HG02642 (cell line): ENCODE measurements around the gene NUDT3.
"Not testable (repeated sequence)": the region's sequence is repeated elsewhere in the genome, so short reads cannot be mapped to it uniquely, and the experiment has no call there.

Experiments used
- ATAC-seq: cut with Tn5 transposase; IDR thresholded peaks from one replicate; pipeline ENCODE4 v1.9.1; 2021; ENCODE audit warnings: mild to moderate bottlenecking; ENCODE audit not compliant: unreplicated experiment, poor library complexity

The NUDT3 gene

DNA sequence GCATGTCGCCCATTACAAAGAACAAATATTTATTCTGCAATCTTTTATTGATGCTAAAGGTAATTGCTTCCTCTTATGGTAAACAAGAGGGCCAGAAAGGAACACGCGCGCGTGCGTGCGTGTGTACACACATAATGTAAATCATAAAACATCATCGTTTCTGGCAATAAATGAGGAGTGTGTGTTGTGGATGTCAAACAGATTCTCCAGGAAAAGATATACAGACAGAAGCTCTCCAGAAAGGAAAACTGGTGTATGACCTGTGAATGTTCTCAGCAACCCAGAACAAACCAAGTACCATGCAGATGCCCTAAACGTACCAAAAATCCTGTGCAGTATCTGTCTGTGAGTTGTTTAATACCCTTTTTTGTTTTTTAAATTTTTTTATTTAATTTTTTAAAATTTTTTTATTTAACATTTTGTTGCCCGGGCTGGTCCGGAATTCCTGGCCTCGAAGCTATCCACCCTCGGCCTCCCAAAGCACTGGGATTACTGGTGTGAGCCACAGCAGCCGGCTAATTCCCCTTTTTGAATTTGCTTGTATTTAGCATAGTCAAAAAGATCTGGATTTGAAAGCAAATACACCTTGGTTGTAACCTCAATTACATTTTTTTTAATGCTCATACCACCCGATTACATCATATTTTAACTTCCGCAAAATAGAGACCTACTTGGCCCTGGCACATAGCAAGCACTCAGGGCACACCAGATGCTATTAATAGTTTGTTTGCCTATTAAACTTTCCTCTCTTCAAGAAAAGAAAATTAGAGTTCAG, 909 bp upstream of the NUDT3 start:
- no peak for ATAC-seq

DNA sequence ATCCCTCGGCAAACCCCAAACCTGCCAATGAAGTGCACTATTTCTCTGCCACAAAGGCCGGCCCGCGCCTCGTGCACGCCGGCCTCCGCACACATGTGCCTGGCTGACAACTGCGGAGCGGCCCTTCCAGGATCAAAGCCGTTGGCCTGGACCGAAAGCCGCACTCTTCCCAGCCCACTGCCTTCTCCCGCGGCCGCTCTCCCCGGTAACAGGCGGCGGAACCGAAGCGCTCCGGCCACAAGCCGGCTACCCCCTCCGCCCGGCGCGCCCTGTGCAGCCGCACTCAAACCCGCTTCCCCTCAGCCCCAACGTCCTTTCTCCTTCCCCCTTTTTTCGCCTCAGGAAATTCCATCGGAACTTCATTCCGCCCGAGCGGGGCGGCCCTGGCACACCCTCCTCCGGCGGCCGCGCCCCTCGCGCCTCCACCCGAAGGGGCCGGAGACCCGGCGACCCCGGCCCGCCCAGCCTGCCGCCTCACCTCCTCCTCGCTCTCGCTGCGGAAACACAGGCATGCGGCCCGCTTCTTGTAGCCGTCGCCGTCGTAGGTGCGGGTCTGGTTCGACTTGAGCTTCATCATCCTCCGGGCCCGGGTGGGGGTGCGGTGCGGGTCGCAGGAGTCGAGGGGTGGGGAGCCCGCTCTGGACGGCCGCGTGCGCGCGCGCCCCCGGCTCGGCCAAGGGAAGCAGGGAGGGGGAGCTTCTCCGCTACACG, 528 bp downstream of the NUDT3 start:
- ATAC-seq, result peak; percentile 28

DNA sequence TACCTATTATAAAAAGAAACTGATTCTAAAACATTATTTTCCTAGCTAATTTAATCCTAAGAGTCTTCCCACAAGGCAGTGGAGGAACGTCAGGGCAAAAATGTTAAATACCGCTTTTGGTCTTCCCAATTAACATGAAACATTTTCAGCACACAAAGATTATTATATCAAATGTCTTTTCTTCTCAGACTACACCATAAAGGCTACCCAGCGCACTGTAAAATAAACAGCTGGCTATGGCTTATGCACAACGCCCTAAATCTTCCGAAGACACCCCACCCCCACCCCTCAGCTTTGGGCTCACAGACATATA, 1.0 kb downstream of the NUDT3 start:
- ATAC-seq, result no peak

DNA sequence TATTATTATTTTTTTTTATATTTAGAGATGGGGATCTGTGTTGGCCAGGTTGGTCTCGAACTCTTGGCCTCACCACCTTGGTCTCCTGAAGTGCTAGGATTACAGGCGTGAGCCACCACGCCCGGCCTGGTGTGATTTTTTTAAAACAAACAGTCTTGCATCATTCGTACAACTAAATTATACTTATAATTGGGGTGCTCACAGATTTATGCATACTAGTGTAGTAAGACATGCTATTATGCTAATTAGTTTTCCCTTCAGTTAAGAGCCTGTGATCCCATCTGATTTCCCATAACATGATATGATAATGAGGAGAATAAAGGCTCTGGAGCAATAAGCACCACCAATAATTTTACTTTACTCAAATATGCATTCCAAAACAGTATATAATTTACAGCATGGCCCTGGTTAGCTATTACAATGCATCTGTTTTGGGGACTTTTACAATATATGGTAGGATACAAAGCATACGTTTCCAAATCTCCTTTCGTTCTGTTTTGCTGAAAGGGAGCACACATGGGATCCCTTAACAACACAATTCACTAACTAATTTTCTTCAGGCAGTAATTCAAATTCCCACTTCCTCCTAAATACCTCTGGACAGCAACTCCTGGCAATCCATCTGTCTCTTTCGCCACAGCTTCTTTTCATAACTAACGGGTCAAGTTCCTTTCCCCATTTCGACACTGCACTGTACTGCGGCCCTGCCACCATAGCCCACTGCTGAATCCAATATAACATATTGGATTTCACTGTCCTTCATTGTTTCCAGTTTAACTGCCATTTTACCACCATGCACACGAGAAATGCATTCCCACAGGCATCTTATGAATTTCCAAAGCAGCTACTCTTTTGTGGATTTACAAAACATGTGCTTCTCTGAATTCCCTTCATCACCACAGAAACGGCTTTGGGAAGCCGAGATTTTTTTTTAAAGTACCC, 1.7 kb downstream of the NUDT3 start:
- no peak for ATAC-seq

DNA sequence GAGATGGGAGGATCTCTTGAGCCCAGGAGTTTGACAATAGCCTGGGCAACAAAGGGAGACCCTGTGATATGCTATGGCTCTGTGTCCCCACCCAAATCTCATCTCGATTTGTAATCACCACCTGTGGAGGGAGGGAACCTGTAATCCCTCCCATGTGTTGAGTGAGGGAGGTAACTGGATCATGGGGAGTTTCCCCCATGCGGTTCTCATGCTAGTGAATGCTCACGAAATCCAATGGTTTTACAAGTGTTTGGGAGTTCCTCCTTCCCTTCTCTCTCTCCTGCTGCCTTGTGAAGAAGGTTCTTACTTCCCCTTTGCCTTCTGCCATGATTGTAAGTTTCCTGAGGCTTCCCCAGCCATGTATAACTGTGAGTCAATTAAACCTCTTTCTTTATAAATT, 3.4 kb downstream of the NUDT3 start:
- no peak for ATAC-seq

DNA sequence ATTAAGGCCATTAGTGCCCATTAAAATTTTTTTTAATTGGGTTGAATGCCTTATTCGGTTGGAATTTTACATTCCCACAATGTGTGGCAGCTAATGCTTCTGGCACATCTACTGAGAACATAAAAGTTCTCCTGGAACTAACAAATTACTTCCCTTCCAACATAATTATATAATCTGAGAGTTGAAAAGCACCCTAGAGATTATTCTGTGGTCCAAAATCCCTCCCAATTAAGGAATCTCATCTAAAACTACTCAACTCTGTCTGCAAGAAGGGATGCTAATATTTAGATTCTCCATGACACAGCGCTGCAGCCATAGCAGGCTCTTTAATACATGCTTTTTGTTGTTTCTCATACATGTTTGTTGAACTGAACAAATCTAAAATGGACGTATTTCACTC, 4.0 kb downstream of the NUDT3 start:
- no peak for ATAC-seq

DNA sequence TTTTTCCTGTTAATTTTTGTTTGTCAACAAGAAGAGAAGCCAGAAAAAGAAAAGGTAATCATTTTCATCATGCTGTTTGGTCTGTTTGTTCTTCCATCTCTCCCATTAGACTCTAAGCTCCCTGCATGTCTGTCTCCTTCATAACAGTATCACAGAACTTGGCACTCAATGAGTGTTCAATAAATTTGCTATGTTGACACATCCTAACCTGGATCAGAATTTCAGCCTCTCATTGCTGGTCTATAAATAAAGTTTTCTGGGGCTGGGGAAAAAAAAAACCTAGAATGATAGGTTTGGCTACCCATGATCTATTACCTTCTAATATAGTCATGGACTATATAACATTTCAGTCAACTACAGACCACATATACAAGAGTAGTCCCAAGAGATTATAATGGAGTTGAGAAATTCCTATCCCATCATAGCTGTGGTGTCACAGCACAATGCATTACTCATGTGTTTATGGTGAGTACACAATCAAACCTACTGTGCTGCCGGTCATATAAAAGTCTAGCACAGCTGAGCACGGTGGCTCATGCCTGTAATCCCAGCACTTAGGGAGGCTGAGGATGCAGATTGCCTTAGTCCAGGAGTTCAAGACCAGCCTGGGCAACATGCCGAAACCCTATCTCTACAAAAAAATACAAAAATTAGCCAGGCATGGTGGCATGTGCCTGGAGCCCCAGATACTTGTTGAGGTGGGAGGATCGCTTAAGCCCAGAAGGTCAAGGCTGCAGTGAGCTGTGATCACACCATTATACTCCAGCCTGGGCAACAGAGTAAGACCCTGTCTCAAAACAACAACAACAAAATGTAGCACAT, 5.9 kb downstream of the NUDT3 start:
- no peak for ATAC-seq

DNA sequence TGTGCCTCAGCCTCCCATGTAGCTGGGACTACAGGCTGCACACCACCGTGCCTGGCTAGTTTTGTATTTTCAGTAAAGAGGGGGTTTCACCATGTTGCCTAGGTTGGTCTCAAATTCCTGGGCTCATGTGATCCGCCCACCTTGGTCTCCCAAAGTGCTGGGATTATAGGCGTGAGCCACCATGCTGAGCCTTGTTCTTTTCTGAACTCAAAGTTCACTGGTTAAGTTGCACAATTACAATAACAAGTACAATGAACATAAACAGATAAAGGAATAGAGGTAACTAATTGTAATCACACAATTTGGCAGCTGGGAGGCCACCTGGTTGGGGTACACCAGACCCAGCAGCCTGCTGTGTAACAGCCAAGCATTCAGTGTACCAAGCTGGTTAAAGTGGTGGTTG, 6.7 kb downstream of the NUDT3 start:
- no peak for ATAC-seq

DNA sequence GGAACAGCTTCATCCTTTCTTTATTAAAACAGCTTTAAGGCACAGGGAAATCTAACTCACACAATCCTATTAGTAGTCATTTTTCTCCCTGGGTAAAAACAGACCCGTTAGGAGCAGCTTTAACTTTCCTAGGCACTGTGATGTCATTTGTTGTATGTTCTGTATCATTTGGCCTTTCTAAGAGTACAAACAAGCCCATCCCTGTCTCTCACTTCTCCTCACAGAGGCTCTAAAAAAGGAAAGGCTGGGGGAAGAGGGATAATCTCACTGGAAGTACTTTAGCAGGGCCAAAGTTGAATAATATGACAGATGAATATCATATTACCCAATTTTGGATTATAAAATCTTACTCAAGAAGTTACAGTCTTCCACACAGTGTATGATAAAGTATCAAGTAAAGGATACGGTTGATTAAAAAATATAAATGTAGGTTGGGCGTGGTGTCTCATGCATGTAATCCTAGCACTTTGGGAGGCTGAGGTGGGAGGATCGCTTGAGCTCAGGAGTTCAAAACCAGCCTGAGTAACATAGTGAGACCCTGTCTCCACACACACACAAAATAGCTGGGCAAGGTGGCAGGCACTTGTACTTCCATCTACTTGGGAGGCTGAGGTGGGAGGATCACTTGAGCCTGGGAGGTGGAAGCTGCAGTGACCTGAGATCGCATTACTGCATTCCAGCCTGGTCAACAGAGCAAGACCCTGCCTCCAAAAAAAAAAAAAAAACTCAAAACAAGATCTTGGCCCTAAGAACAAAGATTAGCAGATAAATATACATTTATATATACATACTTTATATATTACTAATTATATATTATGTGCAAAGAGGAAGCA, 7.9 kb downstream of the NUDT3 start:
- no peak for ATAC-seq

DNA sequence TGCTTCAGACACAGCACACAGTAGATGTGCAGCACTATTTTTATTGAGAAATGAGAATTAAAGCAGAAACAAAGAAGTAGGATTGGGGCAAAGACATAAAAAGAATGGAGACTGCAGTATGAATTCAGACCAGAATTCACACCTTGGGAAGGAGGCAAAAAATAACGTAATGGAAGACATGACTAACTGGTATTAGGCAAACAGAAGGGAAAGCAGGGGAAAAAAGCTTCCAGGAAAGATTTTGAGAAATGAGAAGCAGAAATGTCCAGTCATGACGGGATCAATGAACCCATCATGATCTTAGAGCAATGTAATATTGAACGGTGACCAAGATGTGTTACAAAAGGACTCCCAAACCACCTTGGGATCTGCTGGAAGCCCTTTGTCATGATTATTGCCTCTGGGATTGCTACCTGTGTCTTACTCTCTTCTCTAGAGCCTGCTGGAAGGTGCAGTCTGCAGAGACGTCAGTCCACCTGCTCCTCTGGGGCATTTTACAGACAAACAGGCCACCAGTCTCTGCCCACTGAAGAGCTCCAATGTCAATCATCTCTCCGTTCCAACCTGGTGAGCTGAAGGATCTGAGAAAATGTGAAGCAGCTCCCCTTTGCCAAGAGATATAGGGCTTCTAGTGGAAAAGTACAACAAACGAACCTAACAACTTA, 8.7 kb downstream of the NUDT3 start:
- ATAC-seq, result no peak

DNA sequence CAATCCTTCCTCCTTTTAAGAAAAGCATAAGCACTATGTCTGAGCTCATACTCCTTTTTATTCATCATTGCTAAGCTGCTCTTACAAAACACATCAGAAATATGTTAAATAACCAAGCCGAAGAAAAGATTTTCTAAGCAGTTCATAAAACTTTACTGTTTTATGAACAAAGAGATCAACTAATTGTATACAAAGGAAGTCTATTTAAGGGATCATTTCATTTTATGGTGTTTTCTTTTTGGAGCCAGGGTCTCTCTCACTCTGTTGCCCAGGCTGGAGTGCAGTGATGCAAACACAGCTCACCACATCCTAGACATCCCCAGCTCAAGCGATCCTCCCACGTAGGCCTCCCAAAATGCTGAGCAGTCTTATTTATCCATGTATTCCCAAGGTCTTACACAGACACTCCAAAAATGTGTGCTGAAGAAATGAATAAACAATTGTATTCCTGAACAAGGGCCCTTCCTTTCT, 9.3 kb downstream of the NUDT3 start:
- ATAC-seq, result no peak

DNA sequence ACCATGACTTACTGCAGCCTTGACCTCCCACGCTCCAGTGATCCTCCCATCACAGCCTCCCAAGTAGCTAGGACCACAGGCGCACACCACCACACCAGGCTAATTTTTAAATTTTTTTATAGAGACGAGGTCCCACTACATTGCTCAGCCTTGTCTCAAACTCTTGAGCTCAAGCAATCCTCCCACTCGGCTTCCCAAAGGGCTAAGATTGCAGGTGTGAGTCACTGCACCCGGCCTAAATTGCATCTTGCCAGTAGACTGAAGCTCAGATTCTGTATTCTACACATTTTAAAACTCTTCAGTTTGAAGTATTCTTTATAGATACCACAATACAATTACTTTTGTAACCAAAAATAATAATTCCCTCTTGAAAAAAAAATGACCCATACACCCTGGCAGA, 11.4 kb downstream of the NUDT3 start:
- no peak for ATAC-seq

DNA sequence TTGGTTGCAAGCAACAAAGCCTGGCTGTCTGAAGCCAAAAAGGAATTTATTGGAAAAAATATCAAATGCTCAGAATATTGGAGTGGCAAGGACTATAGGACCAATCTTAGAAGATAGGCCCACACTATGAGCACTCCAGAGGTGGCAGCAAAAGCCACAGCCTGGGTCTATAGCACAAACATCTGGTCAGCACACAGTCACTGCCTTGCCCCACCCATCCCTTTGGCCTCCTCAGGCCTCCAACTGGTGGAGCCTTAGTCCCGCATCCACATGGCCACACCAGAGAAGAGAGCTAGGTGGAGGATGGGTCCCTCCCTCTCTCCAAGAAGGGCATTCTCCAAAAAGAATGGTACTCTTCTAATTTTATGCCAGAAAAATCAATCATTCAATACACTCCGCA, 14.0 kb downstream of the NUDT3 start:
- ATAC-seq, result no peak

DNA sequence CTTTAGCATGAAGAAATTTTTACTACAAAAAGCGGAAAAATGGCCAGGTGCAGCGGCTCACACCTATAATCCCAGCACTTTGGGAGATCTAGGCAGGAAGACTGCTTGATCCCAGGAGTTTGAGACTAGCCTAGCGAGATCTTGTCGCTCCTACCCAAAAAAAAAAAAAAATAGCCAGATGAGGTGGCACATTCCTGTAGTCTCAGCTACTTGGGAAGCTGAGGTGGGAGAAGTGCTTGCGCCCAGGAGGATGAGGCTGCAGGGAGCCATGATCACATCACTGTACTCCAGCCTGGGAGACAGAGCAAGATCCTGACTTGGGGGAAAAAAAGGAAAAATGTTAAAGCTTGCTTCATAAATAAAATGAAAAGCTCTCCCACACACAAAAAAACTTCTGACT, 14.5 kb downstream of the NUDT3 start:
- ATAC-seq, result no peak

DNA sequence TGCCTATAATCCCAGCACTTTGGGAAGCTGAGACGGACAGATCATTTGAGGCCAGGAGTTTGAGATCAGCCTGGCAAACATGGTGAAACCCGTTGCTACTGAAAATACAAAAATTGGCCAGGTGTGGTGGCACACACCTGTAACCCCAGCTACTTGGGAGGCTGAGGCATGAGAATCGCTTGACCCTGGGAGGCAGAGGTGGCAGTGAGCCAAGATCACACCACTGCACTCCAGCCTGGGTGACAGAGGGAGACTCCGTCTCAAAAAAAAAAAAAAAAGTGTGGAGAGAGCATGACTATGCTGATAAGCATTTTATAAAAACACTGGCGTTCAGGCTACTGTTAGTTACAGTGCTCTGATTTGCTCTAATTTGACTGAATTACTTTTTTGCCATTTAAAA, 14.9 kb downstream of the NUDT3 start:
- ATAC-seq, result not testable (repeated sequence)

DNA sequence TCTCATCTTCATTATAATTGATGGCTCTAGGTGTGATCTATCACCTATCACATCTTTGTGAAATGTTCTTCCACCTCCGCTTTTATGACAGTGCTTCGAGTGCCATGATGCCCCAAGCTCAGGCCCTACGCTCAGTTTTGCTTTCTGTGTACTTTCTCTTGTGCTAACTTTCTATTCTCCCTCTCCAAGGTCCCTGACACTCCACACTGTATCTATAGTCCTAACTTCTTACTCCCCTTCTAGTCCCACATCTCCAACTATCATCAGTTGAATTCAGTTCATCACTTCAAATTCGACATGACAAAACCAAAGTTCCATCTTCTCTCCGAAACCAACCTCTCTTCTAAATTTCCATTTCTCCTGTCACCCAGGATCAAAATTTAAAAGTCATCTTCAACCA, 16.6 kb downstream of the NUDT3 start:
- ATAC-seq, result no peak

DNA sequence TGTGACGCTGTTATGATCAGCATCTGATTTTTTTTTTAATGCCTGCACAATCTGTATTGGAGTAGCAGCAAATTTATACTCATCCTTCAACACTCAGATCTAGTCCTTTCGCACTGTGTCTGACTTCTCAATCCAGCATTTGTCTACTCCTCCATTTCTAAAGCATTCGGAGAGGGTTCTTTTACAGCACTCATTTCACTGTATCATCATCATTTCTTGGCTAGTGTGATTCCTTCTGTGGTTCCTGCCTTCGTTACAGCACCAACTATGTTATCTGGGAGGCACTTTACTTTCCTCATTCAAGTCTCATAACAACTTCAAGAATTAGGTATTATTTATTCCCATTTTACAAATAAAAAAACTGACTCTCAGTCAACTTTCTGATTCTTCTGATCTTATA, 18.0 kb downstream of the NUDT3 start:
- ATAC-seq, result no peak

DNA sequence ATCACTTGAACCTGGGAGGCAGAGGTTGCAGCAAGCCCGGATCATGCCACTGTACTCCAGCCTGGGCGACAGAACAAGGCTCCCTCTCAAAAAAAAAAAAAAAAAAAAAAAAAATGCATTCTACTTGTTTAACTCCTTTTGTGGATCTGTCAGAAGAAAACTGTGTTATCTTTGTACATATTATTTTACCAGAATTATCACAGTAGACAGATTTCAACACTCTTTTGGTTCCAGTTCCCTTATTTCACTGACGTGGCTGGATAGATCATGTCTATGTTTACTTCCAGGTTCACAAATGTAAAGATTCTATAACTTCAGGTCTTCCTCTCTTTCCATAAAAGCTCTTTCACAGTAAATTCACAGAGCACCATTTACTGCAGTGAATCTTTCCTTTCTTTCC, 18.4 kb downstream of the NUDT3 start:
- ATAC-seq, result no peak

DNA sequence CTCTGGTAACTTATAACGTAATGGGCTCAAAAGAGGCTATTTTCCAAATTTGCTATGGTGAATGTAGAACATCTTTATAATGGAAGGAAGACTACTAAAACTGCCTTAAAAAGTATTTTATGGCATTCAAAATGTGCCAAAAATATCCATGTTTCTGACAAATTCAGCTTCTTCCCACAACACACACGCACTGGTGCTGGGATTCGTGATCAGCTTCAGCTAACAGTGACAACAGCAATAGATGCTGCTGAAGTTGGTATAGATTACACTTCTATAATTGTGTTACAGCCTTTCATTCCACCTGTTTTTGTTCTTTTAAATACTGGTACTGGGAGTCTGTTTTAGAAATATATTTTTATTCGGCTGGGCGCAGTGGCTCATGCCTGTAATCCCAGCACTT, 19.0 kb downstream of the NUDT3 start:
- no peak for ATAC-seq
